ENCODE measurements around the gene OR52M1.

DNA sequence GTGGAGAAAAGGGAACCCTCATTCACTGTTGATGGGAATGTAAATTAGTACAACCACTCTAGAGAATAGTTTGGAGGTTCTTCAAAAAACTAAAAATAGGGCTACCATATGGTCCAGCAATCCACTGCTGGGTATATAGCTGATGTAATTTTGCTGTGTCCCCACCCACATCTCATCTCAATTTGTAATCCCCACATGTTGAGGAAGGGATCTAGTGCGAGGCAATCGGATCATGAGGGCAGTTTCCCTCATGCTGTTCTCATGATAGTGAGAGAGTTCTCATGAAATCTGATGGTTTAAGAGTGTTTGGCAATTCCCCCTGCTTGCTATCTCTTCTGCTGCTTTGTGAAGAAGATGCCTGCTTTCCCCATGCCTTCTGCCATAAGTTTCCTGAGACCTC, 17.1 kb upstream of the OR52M1 start:
- TF ChIP-seq POLR2A (IDR thresholded peaks at IDR 0.05) = no peak
- TF ChIP-seq, protein P1, sequence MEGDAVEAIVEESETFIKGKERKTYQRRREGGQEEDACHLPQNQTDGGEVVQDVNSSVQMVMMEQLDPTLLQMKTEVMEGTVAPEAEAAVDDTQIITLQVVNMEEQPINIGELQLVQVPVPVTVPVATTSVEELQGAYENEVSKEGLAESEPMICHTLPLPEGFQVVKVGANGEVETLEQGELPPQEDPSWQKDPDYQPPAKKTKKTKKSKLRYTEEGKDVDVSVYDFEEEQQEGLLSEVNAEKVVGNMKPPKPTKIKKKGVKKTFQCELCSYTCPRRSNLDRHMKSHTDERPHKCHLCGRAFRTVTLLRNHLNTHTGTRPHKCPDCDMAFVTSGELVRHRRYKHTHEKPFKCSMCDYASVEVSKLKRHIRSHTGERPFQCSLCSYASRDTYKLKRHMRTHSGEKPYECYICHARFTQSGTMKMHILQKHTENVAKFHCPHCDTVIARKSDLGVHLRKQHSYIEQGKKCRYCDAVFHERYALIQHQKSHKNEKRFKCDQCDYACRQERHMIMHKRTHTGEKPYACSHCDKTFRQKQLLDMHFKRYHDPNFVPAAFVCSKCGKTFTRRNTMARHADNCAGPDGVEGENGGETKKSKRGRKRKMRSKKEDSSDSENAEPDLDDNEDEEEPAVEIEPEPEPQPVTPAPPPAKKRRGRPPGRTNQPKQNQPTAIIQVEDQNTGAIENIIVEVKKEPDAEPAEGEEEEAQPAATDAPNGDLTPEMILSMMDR (IDR thresholded peaks at IDR 0.05) = no peak

All from adrenal gland (tissue), 5 donors.